HEK293 (cell line): ENCODE measurements around the gene LMF1.

Experiments used
- CTCF ChIA-PET: fragments of 350-600 bp; formaldehyde crosslinking; extraction: SDS; loops from one replicate; lab custom pipeline; 2021; ENCODE audit warnings: antibody characterized with exemption; lab: Yijun Ruan, JAX
- POLR2A ChIA-PET: fragments of 300-600 bp; formaldehyde crosslinking; extraction: SDS; loops from one replicate; lab custom pipeline; 2020; ENCODE audit warnings: antibody characterized with exemption, inconsistent platforms; lab: Yijun Ruan, JAX
- H3K27ac ChIP-seq: fragments of 200-500 bp; sonication (Bioruptor generic); 2 replicates; pipeline ENCODE4 v1.5.1; 2014; ENCODE audit warnings: low read depth, low read length, control low read depth, inconsistent platforms; ENCODE audit errors: extremely low read depth
- H3K36me3 ChIP-seq, 2 experiments: fragments of 200-500 bp in 1 of 2; sonication (Bioruptor generic) in 1 of 2; 1 replicate in 1 of 2; 2 replicates in 1 of 2; pipeline ENCODE4 v1.5.1; 2014 to 2017; ENCODE audit warnings: inconsistent platforms in 2 of 2, low read length in 2 of 2; ENCODE audit not compliant: control insufficient read depth in 2 of 2, insufficient read depth in 1 of 2
- H3K4me1 ChIP-seq: fragments of 200-500 bp; sonication (Bioruptor generic); 2 replicates; pipeline ENCODE4 v1.5.1; 2014; ENCODE audit warnings: mild to moderate bottlenecking, low read length, inconsistent platforms; ENCODE audit not compliant: control insufficient read depth, insufficient read depth
- H3K4me3 ChIP-seq: 2 replicates; pipeline ENCODE4 v1.5.1; 2011; ENCODE audit warnings: low read depth, mild to moderate bottlenecking, control low read depth, low read length, moderate library complexity
- H3K9me3 ChIP-seq: fragments of 200-500 bp; sonication (Bioruptor generic); 2 replicates; pipeline ENCODE4 v1.5.1; 2014; ENCODE audit warnings: low read depth, low read length, inconsistent platforms; ENCODE audit not compliant: control insufficient read depth, insufficient read depth
- GLIS1 ChIP-seq: fragments of 450-650 bp; formaldehyde crosslinking; IDR thresholded peaks from 2 replicates; pipeline ENCODE4 v1.5.1; 2016; ENCODE audit warnings: missing biosample characterization, missing genetic modification characterization
- HIC1 ChIP-seq: fragments of 450-650 bp; formaldehyde crosslinking; IDR thresholded peaks from 2 replicates; pipeline ENCODE4 v1.5.1; 2016; ENCODE audit warnings: missing biosample characterization, missing genetic modification characterization
- INSM2 ChIP-seq: fragments of 450-650 bp; formaldehyde crosslinking; IDR thresholded peaks from 2 replicates; pipeline ENCODE4 v1.5.1; 2016; ENCODE audit warnings: missing biosample characterization, missing genetic modification characterization
- SCRT2 ChIP-seq: fragments of 450-650 bp; formaldehyde crosslinking; IDR thresholded peaks from 2 replicates; pipeline ENCODE4 v1.5.1; 2016; ENCODE audit warnings: missing biosample characterization, missing genetic modification characterization
- ZBTB1 ChIP-seq: fragments of 450-650 bp; formaldehyde crosslinking; IDR thresholded peaks from 2 replicates; pipeline ENCODE4 v1.5.1; 2016; ENCODE audit warnings: missing biosample characterization, missing genetic modification characterization
- ZBTB48 ChIP-seq: fragments of 450-650 bp; formaldehyde crosslinking; IDR thresholded peaks from 2 replicates; pipeline ENCODE4 v1.5.1; 2016; ENCODE audit warnings: missing biosample characterization, missing genetic modification characterization
- ZNF146 ChIP-seq: fragments of 450-650 bp; formaldehyde crosslinking; IDR thresholded peaks from 2 replicates; pipeline ENCODE4 v1.5.1; 2016; ENCODE audit warnings: missing biosample characterization, missing genetic modification characterization
- ZNF274 ChIP-seq, 2 experiments: fragments of 200-500 bp in 1 of 2; fragments of 450-650 bp in 1 of 2; sonication (Bioruptor generic) in 1 of 2; formaldehyde crosslinking in 1 of 2; IDR thresholded peaks; 2 replicates each; pipeline versions ENCODE4 v1.5.1 to v1.6.1; 2014 to 2016; ENCODE audit warnings: borderline replicate concordance in 1 of 2, inconsistent platforms in 1 of 2, low read length in 1 of 2, missing biosample characterization in 1 of 2, missing genetic modification characterization in 1 of 2
- ZNF529 ChIP-seq: fragments of 450-650 bp; formaldehyde crosslinking; IDR thresholded peaks from 2 replicates; pipeline ENCODE4 v1.5.1; 2017; ENCODE audit warnings: missing genetic modification characterization, missing biosample characterization; ENCODE audit not compliant: insufficient replicate concordance
- ZNF600 ChIP-seq: fragments of 450-650 bp; formaldehyde crosslinking; IDR thresholded peaks from 2 replicates; pipeline ENCODE4 v1.5.1; 2016; ENCODE audit warnings: missing biosample characterization, missing genetic modification characterization
- ZNF830 ChIP-seq: fragments of 450-650 bp; IDR thresholded peaks from 2 replicates; pipeline ENCODE4 v1.5.0; 2018; ENCODE audit warnings: missing biosample characterization, missing genetic modification characterization, low read depth, mild to moderate bottlenecking, moderate library complexity
- ZXDB ChIP-seq: fragments of 450-650 bp; formaldehyde crosslinking; IDR thresholded peaks from 2 replicates; pipeline ENCODE4 v1.5.1; 2016; ENCODE audit warnings: missing biosample characterization, missing genetic modification characterization

The LMF1 gene

GRCh38 chr16:900211-900610 is 70.6 kb downstream of the LMF1 start (continued):
- no peak for TF ChIP-seq ZXDB (tag by site-specific recombination)
- no peak for TF ChIP-seq ZBTB48 (tag by site-specific recombination)
- no peak for TF ChIP-seq INSM2 (tag by site-specific recombination)
- no peak for TF ChIP-seq ZBTB1 (tag by site-specific recombination)
- no peak for TF ChIP-seq HIC1 (tag by site-specific recombination)
- TF ChIP-seq GLIS1 = no peak
- no peak for TF ChIP-seq ZNF146 (tag by site-specific recombination)

GRCh38 chr16:899683-900060 is 71.1 kb downstream of the LMF1 start:
- no peaks in the 10 kb centered on the region for H3K9me3 ChIP-seq
- H3K4me3 ChIP-seq = no peak overlapping the region
- ChIA-PET POLR2A (no interaction called here), CTCF (no interaction called here)
- H3K36me3 ChIP-seq = no peaks in the 10 kb centered on the region
- H3K4me1 ChIP-seq = no peaks in the 10 kb centered on the region
- TF ChIP-seq SCRT2 (tag by site-specific recombination) (peak; percentile 63), ZXDB (tag by site-specific recombination) (no peak)
- no peak overlapping the region for H3K27ac ChIP-seq

GRCh38 chr16:898761-899682 is 71.8 kb downstream of the LMF1 start:
- no peak overlapping the region for H3K27ac ChIP-seq
- CTCF ChIA-PET = no interaction called here
- H3K9me3 ChIP-seq = no peaks in the 10 kb centered on the region
- POLR2A ChIA-PET = no interaction called here
- no peaks in the 10 kb centered on the region for H3K4me1 ChIP-seq
- no peaks in the 10 kb centered on the region for H3K36me3 ChIP-seq
- TF ChIP-seq ZNF600 (tag by site-specific recombination) (0 out of 2 replicates have a peak, but pooled peaks have one; percentile 41), ZNF529 (tag by site-specific recombination) (no peak)
- TF ChIP-seq, all 188 proteins: peak for 1
- no peak overlapping the region for H3K4me3 ChIP-seq

- Histone ChIP-seq H3K4me3 (no peak overlapping the region), H3K27ac (no peak overlapping the region), H3K4me1 (no peaks in the 10 kb centered on the region), H3K9me3 (no peaks in the 10 kb centered on the region), H3K36me3 (no peaks in the 10 kb centered on the region)
- POLR2A ChIA-PET = no interaction called here
- TF ChIP-seq ZNF830 (no peak), ZNF274 (IDR thresholded peaks at IDR 0.05; ENCODE audit: low read length) (no peak), ZNF274 (tag by site-specific recombination; IDR thresholded peaks at IDR 0.05; ENCODE audit: borderline replicate concordance) (no peak)
- TF ChIP-seq, all 188 proteins: peak for 0
- CTCF ChIA-PET = no interaction called here
Observed at GRCh38 chr16:898216-898615, 72.6 kb downstream of the LMF1 start.
